Suprapubic skin (tissue), 4 donors: ENCODE results near the gene STX1A.

Experiments used
- EP300 ChIP-seq: sonication (generic); formaldehyde crosslinking; IDR thresholded peaks from one replicate; pipeline ENCODE4 v1.6.1; 2017; ENCODE audit warnings: antibody characterized with exemption
- POLR2A ChIP-seq, 2 donors: fragments of 450-650 bp; IDR thresholded peaks; one replicate each; pipeline ENCODE4 v1.6.1; 2017; ENCODE audit warnings: antibody characterized with exemption in 2 of 2, mild to moderate bottlenecking in 2 of 2, moderate library complexity in 2 of 2
- POLR2AphosphoS5 ChIP-seq, 3 donors: sonication (generic); formaldehyde crosslinking; IDR thresholded peaks; one replicate each; pipeline ENCODE4 v1.6.1; 2017; ENCODE audit warnings: antibody characterized with exemption in 3 of 3
- TF ChIP-seq, protein P1 (sequence below), 2 donors: fragments of 200-600 bp in 1 of 2; fragments of 450-650 bp in 1 of 2; sonication (generic) in 1 of 2; IDR thresholded peaks; one replicate each; pipeline ENCODE4 v1.5.1; 2016 to 2019; ENCODE audit warnings: antibody characterized with exemption in 2 of 2, mild to moderate bottlenecking in 1 of 2, moderate library complexity in 1 of 2

DNA sequence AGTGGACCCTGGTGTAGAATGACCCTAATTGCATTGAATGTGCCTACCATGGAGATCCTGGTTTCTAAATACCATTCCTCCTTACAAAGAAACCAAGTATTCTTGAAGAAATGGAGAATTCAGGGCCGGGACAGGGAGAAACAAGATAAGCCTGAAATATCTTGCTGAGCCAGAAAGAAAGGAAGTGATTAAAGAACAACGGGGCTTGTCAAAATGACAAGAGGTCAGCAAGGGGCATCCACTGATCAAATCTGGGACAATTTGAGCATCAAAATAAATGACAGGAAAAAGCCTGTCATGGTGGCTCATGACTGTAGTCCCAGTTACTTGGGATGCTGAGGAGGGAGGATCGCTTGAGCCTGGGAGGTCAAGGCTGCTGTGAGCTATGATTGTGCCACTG, 11.0 kb upstream of the STX1A start:
- TF ChIP-seq, protein P1, sequence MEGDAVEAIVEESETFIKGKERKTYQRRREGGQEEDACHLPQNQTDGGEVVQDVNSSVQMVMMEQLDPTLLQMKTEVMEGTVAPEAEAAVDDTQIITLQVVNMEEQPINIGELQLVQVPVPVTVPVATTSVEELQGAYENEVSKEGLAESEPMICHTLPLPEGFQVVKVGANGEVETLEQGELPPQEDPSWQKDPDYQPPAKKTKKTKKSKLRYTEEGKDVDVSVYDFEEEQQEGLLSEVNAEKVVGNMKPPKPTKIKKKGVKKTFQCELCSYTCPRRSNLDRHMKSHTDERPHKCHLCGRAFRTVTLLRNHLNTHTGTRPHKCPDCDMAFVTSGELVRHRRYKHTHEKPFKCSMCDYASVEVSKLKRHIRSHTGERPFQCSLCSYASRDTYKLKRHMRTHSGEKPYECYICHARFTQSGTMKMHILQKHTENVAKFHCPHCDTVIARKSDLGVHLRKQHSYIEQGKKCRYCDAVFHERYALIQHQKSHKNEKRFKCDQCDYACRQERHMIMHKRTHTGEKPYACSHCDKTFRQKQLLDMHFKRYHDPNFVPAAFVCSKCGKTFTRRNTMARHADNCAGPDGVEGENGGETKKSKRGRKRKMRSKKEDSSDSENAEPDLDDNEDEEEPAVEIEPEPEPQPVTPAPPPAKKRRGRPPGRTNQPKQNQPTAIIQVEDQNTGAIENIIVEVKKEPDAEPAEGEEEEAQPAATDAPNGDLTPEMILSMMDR (IDR thresholded peaks at IDR 0.05) = no peak
- TF ChIP-seq POLR2A (IDR thresholded peaks at IDR 0.05) (no peak), EP300 (no peak), POLR2AphosphoS5 (IDR thresholded peaks at IDR 0.05) (no peak)
